CD4-positive, alpha-beta T cell treated with Interleukin-17A for 4 hours (primary cell): ENCODE data around the gene ARSB.
"Not testable (repeated sequence)": the region's sequence is repeated elsewhere in the genome, so short reads cannot be mapped to it uniquely, and the experiment has no call there.

Experiments
- DNase-seq: peaks from one replicate; pipeline ENCODE4 v3.0.0-alpha.2; 2020; ENCODE audit warnings: mixed read lengths

Gene ARSB

GRCh38 chr5:78746021-78746770 lies 238.9 kb downstream of the ARSB start:
- DNase-seq, result no peak

GRCh38 chr5:78744951-78745534 lies 240.1 kb downstream of the ARSB start:
- no peak for DNase-seq

- DNase-seq, result no peak
These were observed 244.1 kb downstream of the ARSB start for GRCh38 chr5:78741019-78741418.

- no peak for DNase-seq
These were observed 246.3 kb downstream of the ARSB start for GRCh38 chr5:78738693-78739300.

GRCh38 chr5:78738104-78738503 lies 247.0 kb downstream of the ARSB start:
- DNase-seq, result no peak

GRCh38 chr5:78735834-78736463 lies 249.2 kb downstream of the ARSB start:
- no peak for DNase-seq

- no peak for DNase-seq
These were observed 250.2 kb downstream of the ARSB start for GRCh38 chr5:78734950-78735349.

GRCh38 chr5:78734094-78734845 lies 250.8 kb downstream of the ARSB start:
- no peak for DNase-seq

- not testable (repeated sequence) for DNase-seq
These were observed 252.4 kb downstream of the ARSB start for GRCh38 chr5:78732721-78733120.

- no peak for DNase-seq
These were observed 253.2 kb downstream of the ARSB start for GRCh38 chr5:78731884-78732283.

- DNase-seq, result no peak
These were observed 254.6 kb downstream of the ARSB start for GRCh38 chr5:78730300-78731094.

GRCh38 chr5:78727786-78728761 lies 257.0 kb downstream of the ARSB start:
- DNase-seq, result no peak
